HCT116 (cell line): Measurements from ENCODE around the gene SNX10. TPM values are rescaled to one million over a fixed set of nuclear protein-coding genes. Genes with fewer than 3 reads are reported as not detected.
A peak's percentile ranks its signal among the peaks of the same experiment; 100 is the strongest.

Experiments used
- ATAC-seq: fragments of 200-7000 bp; cut with Tn5 transposase; 2 replicates; pipeline ENCODE4 v1.9.1; 2020; ENCODE audit warnings: mild to moderate bottlenecking, moderate library complexity
- BruUV-seq: library from RNA; stranded (reverse); fragments of 400-500 nt; replicated peaks from 2 replicates; lab custom pipeline; 2021; lab: Mats Ljungman, UMichigan
- CTCF ChIA-PET: fragments of 300-600 bp; sonication (Branson Sonifier 250); formaldehyde crosslinking; loops from one replicate; lab custom pipeline; 2021; ENCODE audit warnings: antibody characterized with exemption; lab: Charles Lee
- POLR2A ChIA-PET: fragments of 300-600, 350-600 bp; sonication (Branson Sonifier 250); formaldehyde crosslinking; loops from one replicate; lab custom pipeline; 2021; ENCODE audit warnings: antibody characterized with exemption; lab: Charles Lee
- RAD21 ChIA-PET, 2 experiments: fragments of 300-600 bp; sonication (Branson Sonifier 250); formaldehyde crosslinking; loops; one replicate each; lab custom pipeline; 2023; ENCODE audit warnings: low total read pairs in 2 of 2; ENCODE audit not compliant: uncharacterized antibody in 2 of 2, unreplicated experiment in 2 of 2, low non-redundant PET in 1 of 2; lab: Charles Lee
- DNase-seq: peaks from one replicate; pipeline ENCODE4 v3.0.0-alpha.2; 2010; ENCODE audit warnings: low read depth, low spot score
- H2AFZ ChIP-seq: fragments of 200-600 bp; shearing (Covaris generic), sonication (generic); 2 replicates; pipeline ENCODE4 v1.6.1; 2017; ENCODE audit warnings: low read depth, mixed run types, mixed read lengths, antibody characterized with exemption, low read length; ENCODE audit not compliant: poor library complexity, severe bottlenecking
- H3K27ac ChIP-seq: 2 replicates; pipeline ENCODE4 v1.5.1; 2012; ENCODE audit warnings: low read depth, low read length
- H3K27me3 ChIP-seq: fragments of 200-600 bp; sonication (generic); 2 replicates; pipeline ENCODE4 v1.6.1; 2016; ENCODE audit warnings: mixed run types, low read length, mixed read lengths; ENCODE audit not compliant: insufficient read depth
- H3K36me3 ChIP-seq, 2 experiments: fragments of 200-500 bp in 1 of 2; fragments of 200-600 bp in 1 of 2; sonication (Bioruptor generic) in 1 of 2; sonication (generic) in 1 of 2; 2 replicates each; pipeline versions ENCODE4 v1.5.1 to v1.6.1; 2014 to 2016; ENCODE audit warnings: low read length in 2 of 2, inconsistent platforms in 1 of 2, mixed read lengths in 1 of 2, mixed run types in 1 of 2; ENCODE audit not compliant: insufficient read depth in 2 of 2, control insufficient read depth in 1 of 2
- H3K4me1 ChIP-seq, 2 experiments: fragments of 200-600 bp in 1 of 2; sonication (generic) in 1 of 2; 2 replicates each; pipeline versions ENCODE4 v1.5.1 to v1.6.1; 2012 to 2017; ENCODE audit warnings: low read length in 2 of 2, inconsistent platforms in 1 of 2, mild to moderate bottlenecking in 1 of 2, mixed read lengths in 1 of 2, mixed run types in 1 of 2, moderate library complexity in 1 of 2; ENCODE audit not compliant: insufficient read depth in 2 of 2, control insufficient read depth in 1 of 2
- H3K4me2 ChIP-seq: fragments of 200-600 bp; sonication (generic); 2 replicates; pipeline ENCODE4 v1.6.1; 2017; ENCODE audit warnings: mixed run types, low read length, mixed read lengths
- H3K4me3 ChIP-seq, 2 experiments: fragments of 200-600 bp in 1 of 2; sonication (generic) in 1 of 2; replicated peaks in 1 of 2; 2 replicates each; pipeline ENCODE4 v1.5.1; 2011 to 2016; ENCODE audit warnings: low read length in 2 of 2, control low read depth in 1 of 2, low read depth in 1 of 2, mild to moderate bottlenecking in 1 of 2, mixed read lengths in 1 of 2, mixed run types in 1 of 2
- H3K79me2 ChIP-seq: fragments of 200-600 bp; sonication (generic); 2 replicates; pipeline ENCODE4 v1.6.1; 2017; ENCODE audit warnings: mild to moderate bottlenecking, mixed run types, low read length, moderate library complexity, mixed read lengths; ENCODE audit not compliant: insufficient read depth
- H3K9ac ChIP-seq: fragments of 200-600 bp; sonication (generic); 2 replicates; pipeline ENCODE4 v1.6.1; 2016; ENCODE audit warnings: low read length, mixed read lengths
- H3K9me2 ChIP-seq: fragments of 200-600 bp; sonication (generic), shearing (Covaris generic); 2 replicates; pipeline ENCODE4 v1.6.1; 2017; ENCODE audit warnings: mixed run types, mild to moderate bottlenecking, moderate library complexity; ENCODE audit not compliant: insufficient read depth
- H3K9me3 ChIP-seq, 2 experiments: fragments of 200-500 bp in 1 of 2; fragments of 200-600 bp in 1 of 2; sonication (Bioruptor generic) in 1 of 2; sonication (generic) in 1 of 2; 2 replicates each; pipeline ENCODE4 v1.6.1; 2014 to 2017; ENCODE audit warnings: low read length in 2 of 2, mixed read lengths in 2 of 2, inconsistent platforms in 1 of 2, low read depth in 1 of 2, mild to moderate bottlenecking in 1 of 2, mixed run types in 1 of 2, moderate library complexity in 1 of 2; ENCODE audit not compliant: control insufficient read depth in 1 of 2, insufficient read depth in 1 of 2
- H4K20me1 ChIP-seq: fragments of 200-600 bp; sonication (generic), shearing (Covaris generic); 2 replicates; pipeline ENCODE4 v1.6.1; 2017; ENCODE audit warnings: mixed run types, mild to moderate bottlenecking, moderate library complexity; ENCODE audit not compliant: insufficient read depth
- CBX3 ChIP-seq: IDR thresholded peaks from 2 replicates; pipeline ENCODE4 v1.6.1; 2012; ENCODE audit warnings: low read depth
- CEBPB ChIP-seq: IDR thresholded peaks from 2 replicates; pipeline ENCODE4 v1.6.1; 2012; ENCODE audit warnings: low read depth
- CTCF ChIP-seq, 3 experiments: fragments of 200-600 bp in 1 of 3; sonication (generic) in 1 of 3; IDR thresholded peaks in 2 of 3; conservative IDR thresholded peaks in 1 of 3; 2 replicates each; pipeline ENCODE4 v1.5.1; 2012 to 2017; ENCODE audit warnings: low read depth in 2 of 3, low read length in 2 of 3, antibody characterized with exemption in 1 of 3, borderline replicate concordance in 1 of 3, control low read depth in 1 of 3, mild to moderate bottlenecking in 1 of 3, mixed read lengths in 1 of 3, mixed run types in 1 of 3, moderate library complexity in 1 of 3; ENCODE audit not compliant: insufficient read depth in 1 of 3
- FOSL1 ChIP-seq: IDR thresholded peaks from 2 replicates; pipeline ENCODE4 v1.6.1; 2012; ENCODE audit warnings: low read depth
- JUND ChIP-seq: IDR thresholded peaks from 2 replicates; pipeline ENCODE4 v1.6.1; 2012
- POLR2AphosphoS5 ChIP-seq: IDR thresholded peaks from 2 replicates; pipeline ENCODE4 v1.6.1; 2011; ENCODE audit warnings: mild to moderate bottlenecking, low read depth, low read length, moderate library complexity
- RAD21 ChIP-seq: IDR thresholded peaks from 2 replicates; pipeline ENCODE4 v1.6.1; 2012; ENCODE audit warnings: low read depth, mild to moderate bottlenecking
- REST ChIP-seq: IDR thresholded peaks from 2 replicates; pipeline ENCODE4 v1.6.1; 2012; ENCODE audit warnings: low read depth
- intact Hi-C: fragments of 100-400 bp; cut with micrococcal nuclease; formaldehyde crosslinking; loops from 2 replicates; pipeline ENCODE4 v1.10.0; 2022
- total RNA-seq: library from RNA; stranded (reverse); gene quantifications from one replicate; pipeline ENCODE4 v1.2.1, GENCODE V29; 2021; ENCODE audit not compliant: unreplicated experiment

The SNX10 gene
- total RNA-seq, 1 experiment from 2014 or later, result 26.9 TPM

GRCh38 chr7:26284477-26284876 lies 7.2 kb upstream of the SNX10 start (continued):
- TF ChIP-seq REST (no peak), RAD21 (no peak), JUND (no peak), CEBPB (no peak)

- CTCF ChIA-PET, result interaction anchor here (0.6 to 1.9 kb wide), 8 partner anchors 42 to 876 kb away, joined by 3 to 11 read pairs (median 3); no protein-coding TSS in a partner anchor
- BruUV-seq, result no TSS peak
- H3K9ac ChIP-seq, result no peak overlapping the region
Measured at GRCh38 chr7:26284995-26285632, 6.5 kb upstream of the SNX10 start.

More at GRCh38 chr7:26284995-26285632, 6.5 kb upstream of the SNX10 start:
- peak overlapping the region; percentile 5 for H2AFZ ChIP-seq
- H3K27ac ChIP-seq, result no peak overlapping the region
- DNase-seq (peak; percentile 61), ATAC-seq (peak; percentile 100)
- RAD21 ChIA-PET, result interaction anchor here in 1 of 2 experiments (0.8 kb wide), 1 partner anchor 194 kb away, joined by 3 read pairs; no protein-coding TSS in a partner anchor
- H3K4me1 ChIP-seq, result no peaks in the 10 kb centered on the region
- no peaks in the 10 kb centered on the region for H3K27me3 ChIP-seq
- no peaks in the 10 kb centered on the region for H4K20me1 ChIP-seq
- no peaks in the 10 kb centered on the region for H3K9me3 ChIP-seq
- no peaks in the 10 kb centered on the region for H3K79me2 ChIP-seq
- no peaks in the 10 kb centered on the region for H3K36me3 ChIP-seq
- POLR2A ChIA-PET, result interaction anchor here (0.6 to 0.8 kb wide), 3 partner anchors 10 to 788 kb away, joined by 3 read pairs; no protein-coding TSS in a partner anchor
- H3K9me2 ChIP-seq, result no peaks in the 10 kb centered on the region
- intact Hi-C loops, result loop anchor here (2.0 to 5.0 kb wide), 3 partner anchors 194 to 877 kb away; no protein-coding TSS in a partner anchor
- H3K4me3 ChIP-seq, result no peak overlapping the region
- H3K4me2 ChIP-seq, result no peak overlapping the region
- TF ChIP-seq FOSL1, result no peak
- 0 out of 2 replicates have a peak, but pooled peaks have one; percentile 15 for TF ChIP-seq CBX3
- no peak for TF ChIP-seq POLR2AphosphoS5
- TF ChIP-seq CTCF (IDR thresholded peaks at IDR 0.05 in 2 of 3, conservative IDR thresholded peaks at IDR 0.05 in 1 of 3; ENCODE audit: borderline replicate concordance in 1 of 3, insufficient read depth in 1 of 3, low read depth in 2 of 3, low read length in 2 of 3), result peak; percentile 45 to 61 (median 53); a peak in 5 of 6 replicates
- TF ChIP-seq RAD21, result peak; percentile 76
- TF ChIP-seq, all 23 proteins: peak for 3
